ENCODE measurements around the gene PCSK9.

DNA sequence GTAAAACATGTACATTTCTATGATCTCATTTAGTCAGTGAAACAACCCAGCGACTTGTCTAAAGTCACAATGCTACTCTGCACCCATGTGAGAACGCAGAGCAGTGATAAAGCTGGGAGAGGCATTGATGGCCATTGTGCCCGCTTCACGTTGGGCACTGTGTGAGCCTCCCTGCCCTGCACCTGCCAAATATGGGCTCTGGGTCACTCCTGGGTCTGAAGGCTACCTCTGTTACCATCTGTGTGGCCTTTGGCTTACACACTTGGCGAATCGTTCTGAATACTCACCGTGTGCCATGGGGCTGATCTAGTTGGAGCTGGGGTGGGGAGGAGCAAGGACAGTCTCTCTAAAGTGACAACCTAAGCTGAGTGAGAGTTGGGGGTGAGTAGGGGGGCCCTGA, 29.9 kb downstream of the PCSK9 start:
- TF ChIP-seq, protein P1, sequence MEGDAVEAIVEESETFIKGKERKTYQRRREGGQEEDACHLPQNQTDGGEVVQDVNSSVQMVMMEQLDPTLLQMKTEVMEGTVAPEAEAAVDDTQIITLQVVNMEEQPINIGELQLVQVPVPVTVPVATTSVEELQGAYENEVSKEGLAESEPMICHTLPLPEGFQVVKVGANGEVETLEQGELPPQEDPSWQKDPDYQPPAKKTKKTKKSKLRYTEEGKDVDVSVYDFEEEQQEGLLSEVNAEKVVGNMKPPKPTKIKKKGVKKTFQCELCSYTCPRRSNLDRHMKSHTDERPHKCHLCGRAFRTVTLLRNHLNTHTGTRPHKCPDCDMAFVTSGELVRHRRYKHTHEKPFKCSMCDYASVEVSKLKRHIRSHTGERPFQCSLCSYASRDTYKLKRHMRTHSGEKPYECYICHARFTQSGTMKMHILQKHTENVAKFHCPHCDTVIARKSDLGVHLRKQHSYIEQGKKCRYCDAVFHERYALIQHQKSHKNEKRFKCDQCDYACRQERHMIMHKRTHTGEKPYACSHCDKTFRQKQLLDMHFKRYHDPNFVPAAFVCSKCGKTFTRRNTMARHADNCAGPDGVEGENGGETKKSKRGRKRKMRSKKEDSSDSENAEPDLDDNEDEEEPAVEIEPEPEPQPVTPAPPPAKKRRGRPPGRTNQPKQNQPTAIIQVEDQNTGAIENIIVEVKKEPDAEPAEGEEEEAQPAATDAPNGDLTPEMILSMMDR (optimal IDR thresholded peaks at IDR 0.05 in 1 of 3, IDR thresholded peaks at IDR 0.05 in 1 of 3, conservative IDR thresholded peaks at IDR 0.05 in 1 of 3; ENCODE audit: extremely low read depth in 1 of 3, insufficient read depth in 2 of 3, low read length in 3 of 3) = no peak
- TF ChIP-seq EZH2 (IDR thresholded peaks at IDR 0.05; ENCODE audit: low read length) = no peak

Data from keratinocyte (primary cell).